Cardiac muscle cell (in vitro differentiated cells and primary cell): Measurements from ENCODE around the gene LTBP3. TPM values are rescaled to one million over a fixed set of nuclear protein-coding genes. Genes with fewer than 3 reads are reported as not detected.

Experiments
- DNase-seq, 2 donors: peaks; one replicate each; pipeline versions ENCODE4 v3.0.0 to v3.0.0-alpha.2; 2010 to 2017; ENCODE audit warnings: low read depth in 1 of 2, low spot score in 1 of 2
- H3K27ac ChIP-seq: fragments of 200-600 bp; sonication (generic); 2 replicates; pipeline ENCODE4 v1.5.1; 2016
- H3K27me3 ChIP-seq: fragments of 200-600 bp; sonication (generic); 2 replicates; pipeline ENCODE4 v1.6.0; 2016; ENCODE audit warnings: control low read depth
- H3K36me3 ChIP-seq: fragments of 200-600 bp; sonication (generic); 2 replicates; pipeline ENCODE4 v1.5.1; 2016; ENCODE audit warnings: control low read depth
- H3K4me1 ChIP-seq: fragments of 200-600 bp; sonication (generic); 2 replicates; pipeline ENCODE4 v1.8.1; 2017; ENCODE audit warnings: low read depth, mild to moderate bottlenecking, mixed run types
- H3K4me3 ChIP-seq: fragments of 200-600 bp; sonication (generic); 2 replicates; pipeline ENCODE4 v1.5.1; 2016; ENCODE audit warnings: mild to moderate bottlenecking
- H3K9me3 ChIP-seq: fragments of 200-600 bp; sonication (generic); 2 replicates; pipeline ENCODE4 v1.5.1; 2017; ENCODE audit warnings: low read depth, mild to moderate bottlenecking, control low read depth
- CTCF ChIP-seq: IDR thresholded peaks from 2 replicates; pipeline ENCODE4 v1.5.1; 2012; ENCODE audit warnings: low read depth, mild to moderate bottlenecking, low read length
- polyA plus RNA-seq: library from polyadenylated mRNA; unstranded; fragments of >200 nt; fragmentation: Nextera tagmentation; extraction: Ambion mirVana; gene quantifications from 2 replicates; pipeline ENCODE4 v1.2.1, GENCODE V29; 2016
- total RNA-seq: library from RNA; depleted of rRNA; stranded (reverse); fragments of >200 nt; gene quantifications from 2 replicates; pipeline ENCODE4 v1.2.3, GENCODE V29; 2016

The LTBP3 gene
- total and polyA plus RNA-seq, 2 experiments from 2014 or later, result 60.9 to 98.3 TPM

GRCh38 chr11:65502555-65503367 lies 55.4 kb downstream of the LTBP3 start:
- Histone ChIP-seq H3K27me3 (no peaks in the 10 kb centered on the region), H3K4me3 (peak overlapping the region; percentile 99), H3K27ac (peak overlapping the region; percentile 100), H3K36me3 (peaks cover 64% of the 10 kb centered on the region), H3K4me1 (peaks cover 16% of the 10 kb centered on the region), H3K9me3 (no peaks in the 10 kb centered on the region)
- DNase-seq, result peak in 1 of 2 donors; percentile 80
- no peak for TF ChIP-seq CTCF

- TF ChIP-seq CTCF, result no peak
- H3K27ac ChIP-seq, result peak overlapping the region; percentile 100
- H3K4me1 ChIP-seq, result peaks cover 16% of the 10 kb centered on the region
- no peaks in the 10 kb centered on the region for H3K27me3 ChIP-seq
- H3K4me3 ChIP-seq, result peak overlapping the region; percentile 99
- peaks cover 65% of the 10 kb centered on the region for H3K36me3 ChIP-seq
- no peaks in the 10 kb centered on the region for H3K9me3 ChIP-seq
- no peak for DNase-seq
Observed at GRCh38 chr11:65502274-65502554, 55.9 kb downstream of the LTBP3 start.

GRCh38 chr11:65501472-65502273 lies 56.5 kb downstream of the LTBP3 start:
- H3K27me3 ChIP-seq, result no peaks in the 10 kb centered on the region
- H3K36me3 ChIP-seq, result peaks cover 65% of the 10 kb centered on the region
- H3K9me3 ChIP-seq, result no peaks in the 10 kb centered on the region
- H3K4me3 ChIP-seq, result peak overlapping the region; percentile 99
- H3K27ac ChIP-seq, result peak overlapping the region; percentile 100
- peak in 1 of 2 donors; percentile 73 for DNase-seq
- no peak for TF ChIP-seq CTCF
- H3K4me1 ChIP-seq, result peaks cover 20% of the 10 kb centered on the region

GRCh38 chr11:65501186-65501471 lies 57.0 kb downstream of the LTBP3 start:
- peak overlapping the region; percentile 99 for H3K4me3 ChIP-seq
- peaks cover 61% of the 10 kb centered on the region for H3K36me3 ChIP-seq
- TF ChIP-seq CTCF, result no peak
- H3K9me3 ChIP-seq, result no peaks in the 10 kb centered on the region
- H3K27me3 ChIP-seq, result no peaks in the 10 kb centered on the region
- peaks cover 20% of the 10 kb centered on the region for H3K4me1 ChIP-seq
- DNase-seq, result no peak
- H3K27ac ChIP-seq, result peak overlapping the region; percentile 100

- peak overlapping the region; percentile 99 for H3K4me3 ChIP-seq
- no peak for TF ChIP-seq CTCF
- H3K27me3 ChIP-seq, result no peaks in the 10 kb centered on the region
- peaks cover 56% of the 10 kb centered on the region for H3K36me3 ChIP-seq
- peaks cover 17% of the 10 kb centered on the region for H3K4me1 ChIP-seq
- no peaks in the 10 kb centered on the region for H3K9me3 ChIP-seq
- peak overlapping the region; percentile 100 for H3K27ac ChIP-seq
- DNase-seq, result peak in 1 of 2 donors; percentile 77
Observed at GRCh38 chr11:65500387-65501185, 57.6 kb downstream of the LTBP3 start.
